A549 treated with Hydrocortisone at 1 μM for 4 hours (cell line): ENCODE data around the gene TCEANC2. TPM values are rescaled to one million over a fixed set of nuclear protein-coding genes. Genes with fewer than 3 reads are reported as not detected.

Source experiments
- total RNA-seq: library from RNA; stranded (reverse); fragments of 200-300 nt; extraction: Qiagen RNA extraction; gene quantifications from 5 replicates; pipeline ENCODE4 v1.2.3, GENCODE V29; 2022

Gene TCEANC2
- total RNA-seq = 2.1 to 2.9 TPM (median 2.6 TPM) in 5 replicates

DNA sequence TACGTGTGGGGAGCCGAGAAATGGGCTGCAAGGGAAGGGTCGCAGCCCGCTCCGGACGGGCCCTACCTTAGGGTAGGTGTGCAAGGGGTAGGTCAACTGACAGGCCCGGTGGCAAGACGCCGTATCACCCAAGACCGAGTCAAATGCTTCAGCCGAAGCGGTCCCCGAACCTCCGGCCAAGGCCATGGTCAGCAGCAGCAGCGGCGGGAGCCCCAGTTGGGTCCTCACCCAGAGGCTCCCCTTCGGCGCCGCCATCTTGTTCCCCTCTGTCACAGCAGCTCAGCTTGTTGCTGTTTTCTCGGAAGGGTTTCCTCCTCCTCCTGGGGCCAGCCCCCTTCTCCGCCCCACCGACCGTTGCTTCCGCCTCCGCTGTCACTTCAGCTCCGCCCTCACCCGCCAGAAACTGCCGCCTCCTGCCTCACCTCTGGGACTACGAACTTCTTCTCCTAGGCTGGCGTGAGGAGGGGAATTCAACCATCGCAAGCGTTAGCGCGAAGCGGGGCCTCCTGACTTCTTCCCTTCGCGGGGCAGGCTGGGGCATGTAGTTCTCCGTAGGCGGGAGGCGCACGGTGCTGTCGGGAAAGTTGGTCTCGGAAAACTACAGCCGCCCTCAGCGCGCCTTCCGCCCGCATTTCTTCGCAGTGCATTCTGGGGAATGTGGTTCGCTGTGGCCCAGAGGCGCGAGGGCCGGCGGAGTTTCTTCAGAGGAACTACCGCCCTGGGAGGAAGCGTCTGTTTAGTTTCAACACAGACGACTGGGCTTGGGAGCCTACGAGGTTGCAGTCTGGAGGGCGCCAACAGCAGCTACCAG is at the start of gene TCEANC2, which contains the start of gene TMEM59:
Gene TCEANC2, plus strand, starts transcription at position 675 of the 811 bp plus-strand sequence. CDS start 815 bp downstream, outside the sequence.
Gene TMEM59, minus strand, starts transcription at position 271 of the 811 bp plus-strand sequence. Its CDS starts 16 bp downstream, at position 255.

GRCh38 chr1:54017979-54018378 is 35.4 kb upstream of the TCEANC2 start, which contains the start of gene LDLRAD1:
Gene LDLRAD1 (minus strand): TSS chr1:54018186. CDS start chr1:54018112, 74 bp downstream.

GRCh38 chr1:54152696-54153095 is 99.3 kb downstream of the TCEANC2 start, which contains the start of gene CDCP2:
Gene CDCP2 (minus strand): TSS chr1:54153000. CDS start chr1:54152922, 78 bp downstream.

Other genes starting within 250 kb of the TCEANC2 start
- gene NDC1, start 215.3 kb upstream of the TCEANC2 start, total RNA-seq = 21.8 to 27.5 TPM (median 23.0 TPM) in 5 replicates
- 12.7 to 15.0 TPM (median 13.0 TPM) in 5 replicates for gene YIPF1, start 163.8 kb upstream of the TCEANC2 start, total RNA-seq
- gene DIO1, start 159.4 kb upstream of the TCEANC2 start, total RNA-seq = not detected in 5 replicates
- 28.5 to 30.4 TPM (median 30.1 TPM) in 5 replicates for gene IFT25, start 107.9 kb upstream of the TCEANC2 start, total RNA-seq
- 25.9 to 30.0 TPM (median 29.6 TPM) in 5 replicates for gene LRRC42, start 107.3 kb upstream of the TCEANC2 start, total RNA-seq
- not detected in 5 replicates for gene LDLRAD1, start 35.4 kb upstream of the TCEANC2 start, total RNA-seq
- 114 to 130 TPM (median 117 TPM) in 5 replicates for gene TMEM59, start 404 bp upstream of the TCEANC2 start, total RNA-seq
- not detected in 5 replicates for gene CDCP2, start 99.4 kb downstream of the TCEANC2 start, total RNA-seq
- gene CYB5RL, start 146.4 kb downstream of the TCEANC2 start, total RNA-seq = 2.7 to 3.6 TPM (median 3.1 TPM) in 5 replicates
- 89.9 to 97.4 TPM (median 92.3 TPM) in 5 replicates for gene MRPL37, start 146.6 kb downstream of the TCEANC2 start, total RNA-seq